NCI-H1105 (cell line): Measurements from ENCODE around the gene EIF4G3.
"Not testable (repeated sequence)": the region's sequence is repeated elsewhere in the genome, so short reads cannot be mapped to it uniquely, and the experiment has no call there.

Experiments
- DNase-seq: peaks from one replicate; lab custom pipeline; 2025; lab: John Stamatoyannopoulos, UW

Gene EIF4G3

GRCh38 chr1:20935717-20936116 lies 241.0 kb downstream of the EIF4G3 start:
- no peak for DNase-seq

- no peak for DNase-seq
Measured at GRCh38 chr1:20932437-20932977, 244.2 kb downstream of the EIF4G3 start.

- DNase-seq, result no peak
Measured at GRCh38 chr1:20931930-20932436, 244.7 kb downstream of the EIF4G3 start.

- no peak for DNase-seq
Measured at GRCh38 chr1:20930427-20930826, 246.3 kb downstream of the EIF4G3 start.

- no peak for DNase-seq
Measured at GRCh38 chr1:20928146-20928545, 248.6 kb downstream of the EIF4G3 start.

- no peak for DNase-seq
Measured at GRCh38 chr1:20921285-20921684, 255.4 kb downstream of the EIF4G3 start.

GRCh38 chr1:20913242-20913641 lies 263.5 kb downstream of the EIF4G3 start:
- no peak for DNase-seq

GRCh38 chr1:20907526-20907925 lies 269.2 kb downstream of the EIF4G3 start:
- not testable (repeated sequence) for DNase-seq

GRCh38 chr1:20903437-20903836 lies 273.3 kb downstream of the EIF4G3 start:
- DNase-seq, result no peak

GRCh38 chr1:20900056-20900455 lies 276.6 kb downstream of the EIF4G3 start:
- no peak for DNase-seq

- DNase-seq, result no peak
Measured at GRCh38 chr1:20899154-20899972, 277.3 kb downstream of the EIF4G3 start.

GRCh38 chr1:20896826-20897225 lies 279.9 kb downstream of the EIF4G3 start:
- no peak for DNase-seq

- DNase-seq, result no peak
Measured at GRCh38 chr1:20893931-20894330, 282.8 kb downstream of the EIF4G3 start.

GRCh38 chr1:20891091-20891490 lies 285.6 kb downstream of the EIF4G3 start:
- no peak for DNase-seq

GRCh38 chr1:20887246-20887645 lies 289.5 kb downstream of the EIF4G3 start:
- no peak for DNase-seq

GRCh38 chr1:20885121-20885520 lies 291.6 kb downstream of the EIF4G3 start:
- no peak for DNase-seq

- DNase-seq, result no peak
Measured at GRCh38 chr1:20884513-20884912, 292.2 kb downstream of the EIF4G3 start.

GRCh38 chr1:20883766-20884165 lies 292.9 kb downstream of the EIF4G3 start:
- no peak for DNase-seq

GRCh38 chr1:20882837-20883236 lies 293.9 kb downstream of the EIF4G3 start:
- no peak for DNase-seq

- no peak for DNase-seq
Measured at GRCh38 chr1:20878799-20879198, 297.9 kb downstream of the EIF4G3 start.

GRCh38 chr1:20875198-20875973 lies 301.3 kb downstream of the EIF4G3 start:
- DNase-seq, result no peak

GRCh38 chr1:20873311-20873710 lies 303.4 kb downstream of the EIF4G3 start:
- no peak for DNase-seq

GRCh38 chr1:20871419-20871818 lies 305.3 kb downstream of the EIF4G3 start:
- DNase-seq, result no peak
